PFSK-1 (cell line): Measurements from ENCODE around the gene CDH26.

ENCODE experiments used
- FOXP2 ChIP-seq: optimal IDR thresholded peaks from 2 replicates; pipeline ENCODE3; 2011; ENCODE audit warnings: borderline replicate concordance, control low read depth, inconsistent platforms; ENCODE audit not compliant: insufficient read depth; ENCODE audit errors: extremely low read length, extremely low read depth
- POLR2AphosphoS5 ChIP-seq: IDR thresholded peaks from 2 replicates; pipeline ENCODE4 v1.6.1; 2012; ENCODE audit warnings: low read depth, mild to moderate bottlenecking, control low read depth, low read length, moderate library complexity
- REST ChIP-seq, 2 experiments: IDR thresholded peaks; 2 replicates each; pipeline versions ENCODE4 v1.6.1 to v1.8.0; 2011 to 2012; ENCODE audit warnings: low read depth in 2 of 2, low read length in 2 of 2, control low read depth in 1 of 2, inconsistent platforms in 1 of 2, mild to moderate bottlenecking in 1 of 2, moderate library complexity in 1 of 2; ENCODE audit not compliant: insufficient read depth in 1 of 2
- SIN3A ChIP-seq: IDR thresholded peaks from 2 replicates; pipeline ENCODE4 v1.6.1; 2012; ENCODE audit warnings: mild to moderate bottlenecking, low read length, moderate library complexity, borderline replicate concordance; ENCODE audit not compliant: insufficient read depth
- TAF1 ChIP-seq: IDR thresholded peaks from 2 replicates; pipeline ENCODE4 v1.6.1; 2012; ENCODE audit warnings: low read length, control low read depth, borderline replicate concordance; ENCODE audit not compliant: insufficient read depth

Gene CDH26

DNA sequence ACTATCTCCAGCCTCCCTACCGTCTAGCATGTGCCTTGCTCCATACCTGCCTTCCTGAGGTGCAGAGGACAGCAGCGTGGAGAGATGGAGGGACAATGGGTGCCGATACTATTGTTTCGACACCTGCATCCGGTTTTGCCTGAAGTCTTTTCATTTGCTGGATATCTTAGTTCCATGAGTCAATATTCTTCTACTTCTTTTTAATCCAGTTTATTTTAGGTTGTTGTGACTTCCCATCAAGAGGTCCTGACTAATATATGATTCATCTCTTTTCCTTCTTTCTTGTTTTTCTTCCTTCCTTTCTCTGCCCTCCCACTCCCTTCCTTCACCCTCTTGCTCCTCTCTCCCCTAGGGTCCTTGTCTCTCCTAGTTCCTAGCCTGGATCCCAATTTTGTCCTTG is 91.4 kb downstream of the CDH26 start:
- no peak for TF ChIP-seq TAF1
- TF ChIP-seq REST (IDR thresholded peaks at IDR 0.05; ENCODE audit: insufficient read depth in 1 of 2, low read depth in 2 of 2, low read length in 2 of 2), result no peak
- TF ChIP-seq POLR2AphosphoS5, result no peak
- no peak for TF ChIP-seq FOXP2
- TF ChIP-seq SIN3A, result no peak

GRCh38 chr20:60050193-60050947 is 92.1 kb downstream of the CDH26 start:
- TF ChIP-seq FOXP2 (no peak), POLR2AphosphoS5 (no peak), TAF1 (no peak), REST (IDR thresholded peaks at IDR 0.05; ENCODE audit: insufficient read depth in 1 of 2, low read depth in 2 of 2, low read length in 2 of 2) (no peak), SIN3A (no peak)

GRCh38 chr20:60051911-60052310 is 93.7 kb downstream of the CDH26 start:
- TF ChIP-seq POLR2AphosphoS5, result no peak
- TF ChIP-seq SIN3A, result no peak
- no peak for TF ChIP-seq FOXP2
- TF ChIP-seq TAF1, result no peak
- TF ChIP-seq REST (IDR thresholded peaks at IDR 0.05; ENCODE audit: insufficient read depth in 1 of 2, low read depth in 2 of 2, low read length in 2 of 2), result no peak

- TF ChIP-seq SIN3A (no peak), REST (IDR thresholded peaks at IDR 0.05; ENCODE audit: insufficient read depth in 1 of 2, low read depth in 2 of 2, low read length in 2 of 2) (no peak), TAF1 (no peak), POLR2AphosphoS5 (no peak), FOXP2 (no peak)
These were observed 94.1 kb downstream of the CDH26 start for GRCh38 chr20:60052322-60052721.
